ENCODE data around the gene PKNOX2.

PKNOX2 gene

DNA sequence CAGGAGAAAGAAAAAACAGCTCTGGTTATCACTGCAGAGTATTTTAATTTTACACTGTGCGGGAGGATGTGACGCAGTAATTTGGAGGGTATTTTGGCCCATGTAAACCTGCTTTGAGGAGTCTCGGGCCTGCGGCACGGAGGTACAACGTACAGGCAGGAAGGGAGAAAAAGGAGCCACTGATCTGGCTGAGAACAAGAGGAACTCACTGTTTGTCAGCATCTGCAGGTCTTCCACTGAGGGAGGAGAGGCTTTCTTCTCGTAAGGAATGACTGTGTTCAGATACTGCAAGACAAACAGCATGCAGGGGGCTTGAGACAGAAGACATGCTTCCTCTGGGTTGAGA, 287.5 kb downstream of the PKNOX2 start:
- DNase-seq: no peak

DNA sequence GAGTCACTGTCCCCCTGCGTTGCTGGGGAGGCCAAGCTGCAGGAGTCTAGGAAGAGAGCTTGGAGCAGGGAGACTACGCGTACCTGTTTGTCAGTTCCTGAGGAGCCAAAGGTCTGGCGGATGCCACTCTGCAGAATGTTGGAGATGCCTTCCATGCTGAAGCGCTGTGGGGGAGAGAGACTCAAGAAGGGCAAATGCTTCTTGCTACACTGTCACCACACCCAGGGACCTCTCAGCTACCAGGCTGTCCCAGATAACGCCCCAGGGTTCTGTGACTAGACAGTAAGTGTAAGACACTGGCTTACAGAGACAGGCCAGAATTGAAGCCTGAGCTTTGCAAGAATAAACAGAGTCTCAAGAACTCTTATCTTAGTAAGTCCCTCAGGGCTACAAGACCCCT, 289.5 kb downstream of the PKNOX2 start:
- no peak for DNase-seq

DNA sequence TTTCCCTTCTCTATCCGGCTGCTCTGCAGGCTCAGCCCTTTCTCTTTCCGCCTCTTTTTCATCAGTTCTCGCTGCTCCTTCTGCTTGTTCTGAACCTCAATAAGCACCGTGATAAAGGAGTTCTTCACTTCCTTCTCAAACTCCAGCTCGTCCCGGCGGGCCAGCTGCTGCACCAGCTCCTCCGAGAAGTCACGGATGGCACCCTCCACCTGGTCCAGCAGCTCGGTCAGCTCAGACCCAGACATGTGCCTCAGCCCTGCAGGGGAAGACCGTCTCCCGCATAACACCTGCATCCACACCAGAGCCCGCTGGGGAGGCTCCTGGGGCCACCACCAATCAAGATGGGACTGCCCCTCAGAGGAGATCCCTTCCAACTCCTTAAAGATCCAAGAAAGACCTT, 291.3 kb downstream of the PKNOX2 start:
- DNase-seq: no peak

DNA sequence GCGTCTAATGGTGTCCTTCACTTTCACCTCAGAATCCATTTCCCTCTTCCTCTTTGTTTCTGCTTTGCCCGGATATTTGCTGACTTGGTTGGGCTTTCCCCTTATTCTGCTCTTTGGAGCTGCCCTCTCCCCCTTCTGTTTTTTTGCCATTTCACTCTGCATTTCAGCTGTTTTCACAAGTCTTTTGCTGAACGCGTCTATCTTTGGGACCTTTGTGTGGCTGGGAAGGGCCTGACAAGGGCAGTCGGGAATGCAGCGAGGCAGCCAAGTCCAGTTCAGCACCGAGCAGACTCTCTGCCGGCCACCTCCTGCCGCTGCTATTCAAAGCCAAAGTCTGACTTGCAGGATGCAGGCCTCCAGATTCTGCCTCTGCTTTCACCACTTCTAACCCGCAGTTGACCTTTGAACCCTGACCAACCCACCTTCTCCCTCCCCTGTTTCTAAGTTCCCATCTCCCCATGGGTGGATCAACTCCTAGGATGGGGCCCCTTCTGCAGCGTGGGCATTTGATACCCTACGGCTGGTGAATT, 293.3 kb downstream of the PKNOX2 start:
- no peak for DNase-seq

DNA sequence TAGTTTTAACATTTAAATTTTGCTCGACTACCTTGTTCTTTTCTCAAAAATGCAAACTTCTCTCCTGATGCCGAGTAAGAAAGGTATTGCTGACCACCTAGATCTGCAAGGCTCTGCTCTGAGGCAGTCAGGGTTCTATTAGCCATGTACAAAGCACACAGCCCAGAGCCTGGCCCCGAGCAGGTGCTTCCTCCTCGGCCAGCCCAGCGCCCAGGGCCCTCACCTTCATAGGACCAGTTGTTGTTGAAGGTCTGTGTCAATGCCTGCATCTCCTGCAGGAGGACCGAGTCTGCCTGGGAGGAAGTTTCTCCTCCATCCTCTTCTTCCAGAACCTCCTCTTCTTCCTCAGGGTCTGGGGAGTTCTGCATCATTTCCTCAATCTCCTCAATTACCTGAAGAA, 295.7 kb downstream of the PKNOX2 start:
- no peak for DNase-seq

DNA sequence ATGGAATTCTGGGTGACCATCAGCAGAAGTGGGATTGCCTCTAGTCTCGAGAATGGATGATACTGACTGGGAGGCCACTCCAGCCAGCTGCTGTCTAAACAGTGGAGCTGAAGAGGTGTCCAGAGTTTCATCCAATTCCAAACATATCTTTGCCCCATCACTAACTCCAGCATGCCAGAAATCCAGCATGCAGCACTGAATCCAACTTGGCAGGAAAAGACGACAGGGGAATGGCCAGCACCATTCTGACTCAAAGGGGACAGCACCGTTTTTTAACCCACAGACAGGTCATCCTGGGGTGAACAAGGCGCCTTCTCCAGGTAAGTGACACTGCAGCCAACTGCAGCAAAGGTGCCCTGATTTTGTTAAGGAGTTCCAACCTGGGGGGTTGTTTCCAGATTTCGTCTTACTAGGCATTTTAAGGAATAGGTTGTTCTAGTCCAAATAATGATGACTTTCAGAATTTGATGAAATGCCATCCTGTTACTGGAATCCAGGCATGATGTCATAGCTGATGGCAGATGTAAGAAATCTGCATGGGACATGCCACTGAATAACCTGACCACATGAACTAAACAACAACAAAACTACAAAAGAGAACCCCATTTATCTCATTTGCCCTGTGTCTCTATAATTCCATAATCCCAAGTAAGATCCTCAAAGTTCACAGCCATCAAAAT, 299.2 kb downstream of the PKNOX2 start:
- no peak for DNase-seq

DNA sequence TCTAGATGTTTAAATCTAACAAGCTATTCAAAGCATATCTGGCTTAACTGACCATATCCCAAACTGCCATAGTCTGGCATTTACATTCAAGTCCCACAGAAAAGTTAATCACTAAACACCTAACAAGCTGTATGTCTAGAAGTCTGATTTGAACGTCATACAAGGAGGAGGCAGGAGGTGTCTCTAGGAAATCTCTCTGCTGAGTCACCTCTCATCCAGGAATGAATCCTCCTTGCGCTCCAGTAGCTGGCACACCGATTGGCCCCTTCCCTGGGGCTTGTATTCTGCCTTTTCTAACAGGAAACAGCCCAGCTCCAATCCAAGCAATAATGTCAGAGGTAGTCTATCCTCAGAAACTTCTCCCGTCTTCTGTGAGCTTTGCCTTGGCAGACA, 299.7 kb downstream of the PKNOX2 start:
- DNase-seq: peak; percentile 58

GRCh38 chr11:125464666-125465065, 300.1 kb downstream of the PKNOX2 start:
- DNase-seq: no peak

DNA sequence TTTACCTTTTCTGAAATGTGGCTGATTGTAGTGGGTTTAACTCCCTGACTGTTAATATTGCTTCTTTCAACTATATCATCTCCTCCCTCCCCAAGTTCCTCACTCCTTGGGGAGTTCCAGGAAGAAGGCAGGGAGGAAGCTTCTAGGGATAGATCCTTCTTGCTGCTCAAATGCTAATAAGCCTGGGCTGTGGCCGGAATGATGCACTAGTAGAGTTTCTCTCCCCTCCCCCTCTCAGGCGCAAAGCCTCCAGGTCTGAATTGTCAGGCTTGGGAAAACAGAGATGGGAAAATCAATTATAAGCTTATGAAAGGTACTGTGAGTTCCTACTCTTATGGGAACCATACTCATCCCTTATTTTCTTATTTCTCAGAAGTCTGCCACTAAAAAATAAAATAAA, 300.7 kb downstream of the PKNOX2 start:
- DNase-seq: no peak

- no peak for DNase-seq
These were observed 301.1 kb downstream of the PKNOX2 start for GRCh38 chr11:125465701-125466100.

DNA sequence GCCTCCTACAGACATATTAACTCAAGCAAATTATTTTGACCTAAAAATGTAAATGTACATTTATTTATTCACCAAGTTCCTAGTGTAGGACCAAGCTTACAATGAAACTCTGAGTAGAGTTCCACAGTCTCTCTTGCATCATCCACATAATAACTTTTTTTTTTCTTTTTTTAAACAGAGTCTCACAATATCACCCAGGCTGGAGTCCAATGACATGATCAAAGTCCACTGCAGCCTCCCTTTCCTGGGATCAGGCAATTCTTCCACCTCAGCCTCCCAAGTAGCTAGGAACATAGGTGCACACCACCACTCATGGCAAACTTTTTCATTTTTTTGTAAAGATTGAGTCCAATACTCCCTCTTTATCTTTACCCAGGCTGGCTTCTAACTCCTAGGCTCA, 303.5 kb downstream of the PKNOX2 start:
- DNase-seq: no peak

GRCh38 chr11:125468852-125469251, 304.3 kb downstream of the PKNOX2 start:
- no peak for DNase-seq

DNA sequence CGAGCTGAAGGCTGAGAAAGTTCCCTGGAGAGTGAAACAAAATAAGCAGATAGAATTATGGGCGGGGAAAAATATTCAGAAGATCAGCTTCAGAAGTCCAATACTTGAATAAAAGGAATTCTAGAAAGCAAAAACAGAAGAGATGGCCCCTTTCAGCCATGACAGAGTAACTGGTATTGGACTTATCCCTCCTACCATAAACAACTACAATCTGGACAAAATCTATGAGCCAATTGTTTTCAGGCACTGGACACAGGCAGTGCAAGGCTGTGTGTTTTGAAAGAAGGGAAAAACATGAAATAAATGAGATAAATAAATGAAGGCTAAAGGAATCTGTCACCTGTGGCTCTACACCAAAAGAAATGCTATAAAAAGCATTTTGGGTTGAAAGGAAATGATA, 305.8 kb downstream of the PKNOX2 start:
- no peak for DNase-seq

DNA sequence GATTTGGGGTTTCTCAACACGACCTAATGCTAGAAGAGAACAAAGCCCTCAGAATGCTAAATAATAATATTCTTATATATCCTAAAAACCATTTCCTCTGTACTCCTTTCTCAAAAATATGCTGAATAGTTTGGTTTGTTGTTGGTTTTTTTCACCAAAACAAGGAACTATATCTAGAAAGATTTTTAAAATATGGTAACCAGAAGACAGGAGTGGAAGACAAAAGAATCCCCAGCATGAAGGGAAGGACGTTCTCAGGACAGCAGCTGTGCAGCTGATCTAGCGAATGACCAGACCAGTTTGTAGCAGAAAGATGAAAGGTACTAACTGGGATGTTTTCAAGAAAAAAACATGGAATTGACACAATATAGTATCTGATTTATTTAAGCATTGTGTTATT, 312.2 kb downstream of the PKNOX2 start:
- DNase-seq: no peak

GRCh38 chr11:125479137-125479536, 314.6 kb downstream of the PKNOX2 start:
- no peak for DNase-seq

DNA sequence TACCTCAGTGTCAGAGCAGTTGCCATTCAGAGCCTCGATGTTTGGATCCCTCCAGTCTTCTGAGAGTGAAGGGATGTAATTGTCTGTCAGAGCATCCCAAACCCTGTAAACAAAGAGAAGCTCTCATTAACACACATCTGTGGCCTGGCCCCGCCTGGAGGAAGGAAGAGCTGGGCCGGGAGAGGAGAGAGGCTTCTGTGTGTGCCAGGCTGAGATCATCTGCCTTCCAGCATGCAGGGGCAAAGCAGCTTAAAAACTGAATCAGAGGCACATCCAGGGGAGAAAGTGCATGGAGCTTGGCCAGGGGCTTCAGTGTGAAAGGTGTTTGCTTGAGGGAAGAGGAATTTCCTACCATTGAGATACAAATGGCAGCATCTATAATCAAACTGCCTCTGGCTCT, 317.0 kb downstream of the PKNOX2 start:
- DNase-seq: no peak
